ENCODE data around the gene PMM2. TPM values are rescaled to one million over a fixed set of nuclear protein-coding genes. Genes with fewer than 3 reads are reported as not detected.

The PMM2 gene
- total RNA-seq, 1 donor from 2014 or later, result 29.9 TPM

GRCh38 chr16:8853611-8854010 is 56.0 kb downstream of the PMM2 start:
- TF ChIP-seq, protein P1, sequence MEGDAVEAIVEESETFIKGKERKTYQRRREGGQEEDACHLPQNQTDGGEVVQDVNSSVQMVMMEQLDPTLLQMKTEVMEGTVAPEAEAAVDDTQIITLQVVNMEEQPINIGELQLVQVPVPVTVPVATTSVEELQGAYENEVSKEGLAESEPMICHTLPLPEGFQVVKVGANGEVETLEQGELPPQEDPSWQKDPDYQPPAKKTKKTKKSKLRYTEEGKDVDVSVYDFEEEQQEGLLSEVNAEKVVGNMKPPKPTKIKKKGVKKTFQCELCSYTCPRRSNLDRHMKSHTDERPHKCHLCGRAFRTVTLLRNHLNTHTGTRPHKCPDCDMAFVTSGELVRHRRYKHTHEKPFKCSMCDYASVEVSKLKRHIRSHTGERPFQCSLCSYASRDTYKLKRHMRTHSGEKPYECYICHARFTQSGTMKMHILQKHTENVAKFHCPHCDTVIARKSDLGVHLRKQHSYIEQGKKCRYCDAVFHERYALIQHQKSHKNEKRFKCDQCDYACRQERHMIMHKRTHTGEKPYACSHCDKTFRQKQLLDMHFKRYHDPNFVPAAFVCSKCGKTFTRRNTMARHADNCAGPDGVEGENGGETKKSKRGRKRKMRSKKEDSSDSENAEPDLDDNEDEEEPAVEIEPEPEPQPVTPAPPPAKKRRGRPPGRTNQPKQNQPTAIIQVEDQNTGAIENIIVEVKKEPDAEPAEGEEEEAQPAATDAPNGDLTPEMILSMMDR (IDR thresholded peaks at IDR 0.05; ENCODE audit: insufficient read depth, low read length, poor library complexity, severe bottlenecking), result no peak
- no peaks in the 10 kb centered on the region for H3K27me3 ChIP-seq (ENCODE audit: control insufficient read depth, insufficient read depth, low read length)
- H3K36me3 ChIP-seq (ENCODE audit: control insufficient read depth, insufficient read depth, low read length), result peaks cover 3% of the 10 kb centered on the region
- no peak overlapping the region for H3K4me3 ChIP-seq (ENCODE audit: low read depth, low read length)
- DNase-seq (ENCODE audit: low read depth), result no peak

- Histone ChIP-seq H3K27me3 (ENCODE audit: control insufficient read depth, insufficient read depth, low read length) (no peaks in the 10 kb centered on the region), H3K36me3 (ENCODE audit: control insufficient read depth, insufficient read depth, low read length) (peaks cover 4% of the 10 kb centered on the region), H3K4me3 (ENCODE audit: low read depth, low read length) (no peak overlapping the region)
- TF ChIP-seq, protein P1 (IDR thresholded peaks at IDR 0.05; ENCODE audit: insufficient read depth, low read length, poor library complexity, severe bottlenecking), result no peak
- no peak for DNase-seq (ENCODE audit: low read depth)
These were observed 56.8 kb downstream of the PMM2 start for GRCh38 chr16:8854298-8854948.

- Histone ChIP-seq H3K4me3 (ENCODE audit: low read depth, low read length) (no peak overlapping the region), H3K36me3 (ENCODE audit: control insufficient read depth, insufficient read depth, low read length) (peaks cover 4% of the 10 kb centered on the region), H3K27me3 (ENCODE audit: control insufficient read depth, insufficient read depth, low read length) (no peaks in the 10 kb centered on the region)
- TF ChIP-seq, protein P1 (IDR thresholded peaks at IDR 0.05; ENCODE audit: insufficient read depth, low read length, poor library complexity, severe bottlenecking), result no peak
- DNase-seq (ENCODE audit: low read depth), result no peak
These were observed 57.6 kb downstream of the PMM2 start for GRCh38 chr16:8855051-8855786.

DNA sequence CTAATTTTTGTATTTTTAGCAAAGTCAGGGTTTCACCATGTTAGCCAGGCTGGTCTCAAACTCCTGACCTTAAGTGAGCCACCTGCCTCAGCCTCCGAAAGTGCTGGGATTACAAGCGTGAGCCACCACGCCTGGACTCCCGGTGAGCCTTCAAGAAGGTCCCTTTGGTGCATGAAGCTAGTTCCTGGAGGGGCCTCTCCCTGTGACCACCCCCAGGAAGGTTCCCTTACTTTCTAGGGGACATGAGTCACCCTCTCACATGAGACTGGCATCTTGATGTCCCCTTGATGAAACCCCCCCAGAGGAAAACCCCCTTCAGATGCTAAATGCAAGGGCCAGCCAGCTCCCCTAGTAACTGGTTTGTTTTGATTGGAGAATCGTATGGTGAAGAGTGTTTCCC is 58.3 kb downstream of the PMM2 start:
- TF ChIP-seq, protein P1 (IDR thresholded peaks at IDR 0.05; ENCODE audit: insufficient read depth, low read length, poor library complexity, severe bottlenecking), result no peak
- H3K4me3 ChIP-seq (ENCODE audit: low read depth, low read length), result no peak overlapping the region
- peaks cover 4% of the 10 kb centered on the region for H3K36me3 ChIP-seq (ENCODE audit: control insufficient read depth, insufficient read depth, low read length)
- no peak for DNase-seq (ENCODE audit: low read depth)
- H3K27me3 ChIP-seq (ENCODE audit: control insufficient read depth, insufficient read depth, low read length), result no peaks in the 10 kb centered on the region

GRCh38 chr16:8858994-8859912 is 61.6 kb downstream of the PMM2 start:
- TF ChIP-seq, protein P1 (IDR thresholded peaks at IDR 0.05; ENCODE audit: insufficient read depth, low read length, poor library complexity, severe bottlenecking), result no peak
- H3K27me3 ChIP-seq (ENCODE audit: control insufficient read depth, insufficient read depth, low read length), result no peaks in the 10 kb centered on the region
- no peak overlapping the region for H3K4me3 ChIP-seq (ENCODE audit: low read depth, low read length)
- no peak for DNase-seq (ENCODE audit: low read depth)
- H3K36me3 ChIP-seq (ENCODE audit: control insufficient read depth, insufficient read depth, low read length), result peaks cover 3% of the 10 kb centered on the region

Data from kidney epithelial cell (primary cell).